Erythroblast (primary cell): ENCODE results near the gene SOCS6.

Experiments used
- GATA1 ChIP-seq: IDR thresholded peaks from 2 replicates; pipeline ENCODE4 v1.6.1; 2011; ENCODE audit warnings: low read depth, mild to moderate bottlenecking, control low read depth, low read length, moderate library complexity
- POLR2A ChIP-seq: IDR thresholded peaks from 2 replicates; pipeline ENCODE4 v1.6.1; 2011; ENCODE audit warnings: mild to moderate bottlenecking, low read length

- TF ChIP-seq POLR2A: no peak
- TF ChIP-seq GATA1: no peak
These were observed 38.1 kb upstream of the SOCS6 start for GRCh38 chr18:70250781-70251180.
